Mesodermal cell (in vitro differentiated cells): Measurements from ENCODE around the gene UTS2R.
"Not testable (repeated sequence)": the region's sequence is repeated elsewhere in the genome, so short reads cannot be mapped to it uniquely, and the experiment has no call there.

Experiments used
- H3K27ac ChIP-seq: 2 replicates; pipeline ENCODE4 v1.7.0; 2013; ENCODE audit warnings: mild to moderate bottlenecking, low read depth, low read length, moderate library complexity; ENCODE audit not compliant: severe bottlenecking
- H3K36me3 ChIP-seq: 2 replicates; pipeline ENCODE4 v1.7.1; 2013; ENCODE audit warnings: mild to moderate bottlenecking, low read length, moderate library complexity; ENCODE audit not compliant: control insufficient read depth, insufficient read depth
- H3K4me1 ChIP-seq: one replicate; pipeline ENCODE4 v1.7.1; 2013; ENCODE audit warnings: mild to moderate bottlenecking, low read length; ENCODE audit not compliant: insufficient read depth, control insufficient read depth, poor library complexity, severe bottlenecking
- H3K4me3 ChIP-seq: 2 replicates; pipeline ENCODE4 v1.7.0; 2013; ENCODE audit warnings: low read length, control low read depth, mild to moderate bottlenecking; ENCODE audit not compliant: insufficient read depth, poor library complexity, severe bottlenecking; ENCODE audit errors: extremely low read depth
- H3K9me3 ChIP-seq: 2 replicates; pipeline ENCODE4 v1.7.1; 2013; ENCODE audit warnings: mild to moderate bottlenecking, low read length, moderate library complexity; ENCODE audit not compliant: control insufficient read depth
- WGBS, 2 experiments: methylation state at CpG; one replicate each; pipeline ENCODE4 v1.1.5; 2013; ENCODE audit warnings: missing lambda C conversion rate in 2 of 2; ENCODE audit not compliant: insufficient coverage in 2 of 2; 5-methylcytosine and 5-hydroxymethylcytosine counted together

UTS2R gene

DNA sequence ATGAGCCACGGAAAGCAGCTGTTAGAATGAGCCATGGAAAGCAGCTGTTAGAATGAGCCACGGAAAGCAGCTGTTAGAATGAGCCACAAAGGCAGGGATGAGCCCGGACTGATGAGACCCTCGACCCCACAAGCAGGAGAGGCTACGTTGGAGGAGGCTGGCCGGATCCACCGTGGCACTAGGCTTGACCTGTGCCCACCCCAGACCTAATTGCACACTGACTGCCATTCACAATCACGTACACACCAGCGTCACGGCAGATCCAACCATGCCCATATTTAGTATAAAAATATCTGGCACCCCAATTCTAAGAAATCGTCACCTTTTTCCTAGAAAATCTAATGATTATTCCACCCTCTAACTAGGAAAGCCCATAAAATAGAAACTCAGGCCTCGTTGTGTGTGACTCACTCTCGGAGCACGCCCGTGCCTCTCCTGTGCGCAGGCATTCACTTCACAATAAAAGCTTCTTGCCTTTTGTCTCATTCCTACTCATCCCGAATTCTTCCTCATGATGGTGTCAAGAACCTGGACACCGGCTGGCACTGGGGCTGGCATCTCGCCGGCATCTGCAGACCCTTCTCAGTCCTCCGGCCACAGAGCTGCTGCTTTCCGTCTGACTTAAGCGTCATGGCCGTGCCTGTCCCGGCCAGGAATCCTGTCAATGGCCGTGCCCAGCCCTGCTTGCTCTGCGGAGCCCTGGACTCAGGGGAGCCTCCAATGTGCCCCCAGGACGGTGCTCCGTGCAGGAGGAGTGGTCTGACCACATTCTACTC lies 32.5 kb upstream of the UTS2R start:
- Histone ChIP-seq H3K27ac (peak overlapping the region; percentile 62), H3K4me1 (peaks cover 13% of the 10 kb centered on the region), H3K9me3 (no peaks in the 10 kb centered on the region), H3K36me3 (no peaks in the 10 kb centered on the region), H3K4me3 (peak overlapping the region; percentile 3)
- WGBS, 2 experiments: 30 to 32% methylated on average over 26 to 27 of the region's 29 CpGs

GRCh38 chr17:82339634-82340580 lies 31.7 kb upstream of the UTS2R start:
- no peak overlapping the region for H3K4me3 ChIP-seq
- H3K36me3 ChIP-seq: no peaks in the 10 kb centered on the region
- peaks cover 12% of the 10 kb centered on the region for H3K4me1 ChIP-seq
- no peaks in the 10 kb centered on the region for H3K9me3 ChIP-seq
- WGBS, 2 experiments: 70 to 73% methylated on average over 5 to 6 of the region's 10 CpGs
- H3K27ac ChIP-seq: peak overlapping the region; percentile 62

GRCh38 chr17:82342361-82343079 lies 29.0 kb upstream of the UTS2R start:
- H3K9me3 ChIP-seq: no peaks in the 10 kb centered on the region
- H3K4me3 ChIP-seq: no peak overlapping the region
- no peaks in the 10 kb centered on the region for H3K36me3 ChIP-seq
- no peak overlapping the region for H3K27ac ChIP-seq
- peaks cover 10% of the 10 kb centered on the region for H3K4me1 ChIP-seq
- 88 to 92% methylated on average over 20 to 22 of the region's 28 CpGs for WGBS, 2 experiments

DNA sequence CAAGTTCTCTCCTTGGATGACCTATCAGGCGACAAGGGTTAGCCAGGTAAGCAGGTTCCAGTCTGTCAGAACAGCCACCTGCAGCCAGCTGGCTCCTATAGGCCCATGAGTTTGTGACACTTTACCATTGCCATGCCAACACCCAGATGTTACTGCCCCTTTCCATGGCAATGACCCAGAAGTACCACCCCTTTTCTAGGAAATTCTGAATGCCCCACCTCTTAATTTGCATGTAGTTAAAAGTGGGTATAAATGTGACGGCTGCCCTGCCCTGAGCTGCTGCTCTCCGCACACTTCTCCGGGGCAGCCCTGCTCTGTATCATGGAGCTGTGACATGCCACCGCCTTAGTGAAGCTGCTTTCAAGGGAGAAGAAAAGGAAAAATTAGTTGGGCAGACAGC lies 28.0 kb upstream of the UTS2R start:
- Histone ChIP-seq H3K4me3 (no peak overlapping the region), H3K9me3 (no peaks in the 10 kb centered on the region), H3K27ac (no peak overlapping the region), H3K36me3 (no peaks in the 10 kb centered on the region), H3K4me1 (peaks cover 10% of the 10 kb centered on the region)
- 89 to 100% methylated on average over 1 to 4 of the region's 5 CpGs for WGBS, 2 experiments

GRCh38 chr17:82344175-82344907 lies 27.2 kb upstream of the UTS2R start:
- no peaks in the 10 kb centered on the region for H3K36me3 ChIP-seq
- H3K27ac ChIP-seq: no peak overlapping the region
- no peaks in the 10 kb centered on the region for H3K9me3 ChIP-seq
- 92% methylated on average over 16 to 18 of the region's 24 CpGs for whole genome bisulfite sequencing, 2 experiments
- H3K4me3 ChIP-seq: no peak overlapping the region
- peaks cover 9% of the 10 kb centered on the region for H3K4me1 ChIP-seq

- no peaks in the 10 kb centered on the region for H3K36me3 ChIP-seq
- H3K27ac ChIP-seq: no peak overlapping the region
- H3K9me3 ChIP-seq: no peaks in the 10 kb centered on the region
- H3K4me3 ChIP-seq: no peak overlapping the region
- H3K4me1 ChIP-seq: peaks cover 6% of the 10 kb centered on the region
- 93% methylated on average over 33 to 40 of the region's 42 CpGs for WGBS, 2 experiments
Measured at GRCh38 chr17:82345151-82345976, 26.2 kb upstream of the UTS2R start.

DNA sequence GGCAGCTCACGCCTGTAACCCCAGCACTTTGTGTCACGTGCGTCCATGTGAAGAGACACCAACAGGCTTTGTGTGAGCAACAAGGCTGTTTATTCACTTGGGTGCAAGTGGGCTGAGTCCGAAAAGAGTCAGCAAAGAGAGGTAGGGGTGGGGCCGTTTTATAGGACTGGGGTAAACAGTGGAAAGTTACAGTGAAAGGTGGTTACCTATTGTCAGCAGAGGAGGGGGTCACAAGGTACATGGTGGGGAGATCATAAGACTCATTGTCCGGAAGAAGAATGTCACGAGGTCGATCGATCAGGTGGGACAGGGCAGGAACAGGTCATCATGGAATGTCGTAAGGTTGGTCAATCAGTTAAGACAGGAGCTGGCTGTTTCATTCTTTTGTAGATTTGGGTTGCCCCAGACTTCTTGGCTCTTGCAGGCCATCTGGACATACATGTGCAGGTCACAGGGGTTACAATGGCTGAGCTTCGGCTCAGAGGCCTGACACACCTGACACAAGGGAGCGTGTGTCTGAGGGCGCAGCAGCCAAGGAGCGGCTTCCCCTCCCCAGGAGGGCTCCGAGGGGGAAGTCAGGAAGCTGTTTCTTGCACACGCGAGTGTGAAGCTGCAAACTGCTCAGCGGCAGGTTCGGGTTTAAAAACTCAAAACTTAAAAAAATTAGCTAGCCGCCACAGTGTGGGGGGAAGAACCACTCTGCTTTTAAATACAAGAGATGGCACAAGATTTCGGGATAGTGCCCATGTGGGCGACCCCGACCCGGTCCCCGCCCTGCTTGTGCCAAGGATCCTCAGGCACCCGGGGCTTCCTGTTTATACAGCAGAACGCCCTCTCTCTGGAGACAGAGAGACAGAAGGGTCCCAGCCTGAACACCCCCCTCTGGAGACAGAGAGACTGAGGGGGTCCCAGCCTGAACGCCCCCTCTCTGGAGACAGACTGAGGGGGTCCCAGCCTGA lies 24.9 kb upstream of the UTS2R start:
- WGBS, 2 experiments: 88 to 95% methylated on average over 24 to 27 of the region's 28 CpGs
- Histone ChIP-seq H3K27ac (no peak overlapping the region), H3K4me3 (no peak overlapping the region), H3K4me1 (peaks cover 6% of the 10 kb centered on the region), H3K36me3 (no peaks in the 10 kb centered on the region), H3K9me3 (no peaks in the 10 kb centered on the region)

DNA sequence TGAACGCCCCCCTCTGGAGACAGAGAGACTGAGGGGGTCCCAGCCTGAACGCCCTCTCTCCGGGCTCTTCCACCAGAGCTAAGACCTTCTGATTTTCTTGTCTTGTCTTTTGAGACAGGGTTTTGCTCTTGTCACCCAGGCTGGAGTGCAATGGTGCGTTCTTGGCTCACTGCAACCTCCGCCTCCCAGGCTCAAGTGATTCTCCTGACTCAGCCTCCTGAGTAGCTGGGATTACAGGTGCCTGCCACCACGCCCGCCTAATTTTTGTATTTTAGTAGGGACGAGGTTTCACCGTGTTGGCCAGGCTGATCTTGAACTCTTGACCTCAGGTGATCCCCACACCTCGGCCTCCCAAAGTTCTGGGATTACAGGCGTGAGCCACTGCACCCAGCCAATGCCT lies 23.6 kb upstream of the UTS2R start:
- H3K27ac ChIP-seq, H3K9me3 ChIP-seq: not testable (repeated sequence)
- WGBS, 2 experiments: 85 to 87% methylated on average over 10 to 11 of the region's 11 CpGs

GRCh38 chr17:82348434-82348833 lies 23.1 kb upstream of the UTS2R start:
- H3K4me1 ChIP-seq: peaks cover 6% of the 10 kb centered on the region
- WGBS, 2 experiments: 91 to 92% methylated on average over 7 of the region's 9 CpGs
- no peaks in the 10 kb centered on the region for H3K9me3 ChIP-seq
- H3K27ac ChIP-seq: no peak overlapping the region
- no peaks in the 10 kb centered on the region for H3K36me3 ChIP-seq
- H3K4me3 ChIP-seq: no peak overlapping the region

More for the DNA sequence above, 23.6 kb upstream of the UTS2R start:
- H3K36me3 ChIP-seq, H3K4me3 ChIP-seq, H3K4me1 ChIP-seq: not testable (repeated sequence)
